Measurements from ENCODE around the gene SPTBN5.

GRCh38 chr15:41847981-41848380, 45.9 kb downstream of the SPTBN5 start:
- no peak for TF ChIP-seq EZH2 (optimal IDR thresholded peaks at IDR 0.05; ENCODE audit: low read depth, low read length)
- no peak for TF ChIP-seq CTCF (IDR thresholded peaks at IDR 0.05; ENCODE audit: low read length)

All from MM.1S (cell line).